A549 (cell line): ENCODE results near the gene BCOR.

Source experiments
- CHD2 ChIP-seq: fragments of 150-350 bp; IDR thresholded peaks from 2 replicates; pipeline ENCODE4 v1.6.1; 2014; ENCODE audit warnings: low read length; ENCODE audit not compliant: partially characterized antibody
- ELK1 ChIP-seq: fragments of 150-350 bp; IDR thresholded peaks from 2 replicates; pipeline ENCODE4 v1.6.1; 2014; ENCODE audit warnings: low read depth, mild to moderate bottlenecking, low read length
- EP300 ChIP-seq, 2 experiments: fragments of >200 bp; sonication (Bioruptor Twin); formaldehyde crosslinking; IDR thresholded peaks; 2 replicates in 1 of 2; 3 replicates in 1 of 2; pipeline ENCODE4 v1.6.1; 2016 to 2017
- ESRRA ChIP-seq: fragments of 150-350 bp; IDR thresholded peaks from 2 replicates; pipeline ENCODE4 v1.6.1; 2014; ENCODE audit warnings: mild to moderate bottlenecking, low read length, borderline replicate concordance
- HOXA7 ChIP-seq: fragments of 250-450 bp; sonication (Bioruptor Pico); IDR thresholded peaks from 2 replicates; pipeline ENCODE4 v1.5.0; 2020; ENCODE audit warnings: mild to moderate bottlenecking, moderate library complexity
- HOXB5 ChIP-seq: fragments of 250-450 bp; sonication (Bioruptor Pico); IDR thresholded peaks from 2 replicates; pipeline ENCODE4 v1.5.0; 2020; ENCODE audit warnings: mild to moderate bottlenecking, moderate library complexity
- NR3C1 ChIP-seq: fragments of >200 bp; sonication (Bioruptor Twin); formaldehyde crosslinking; IDR thresholded peaks from 3 replicates; pipeline ENCODE4 v1.6.1; 2017
- PHF8 ChIP-seq: fragments of 200-600 bp; sonication (generic); IDR thresholded peaks from 2 replicates; pipeline ENCODE4 v1.6.1; 2016; ENCODE audit warnings: low read depth, mild to moderate bottlenecking, antibody characterized with exemption, moderate library complexity, borderline replicate concordance
- POLR2A ChIP-seq: IDR thresholded peaks from 2 replicates; pipeline ENCODE4 v1.6.1; 2012; ENCODE audit warnings: mild to moderate bottlenecking, low read length
- REST ChIP-seq: fragments of 200-600 bp; sonication (generic); IDR thresholded peaks from 2 replicates; pipeline ENCODE4 v1.6.1; 2016; ENCODE audit warnings: antibody characterized with exemption, mild to moderate bottlenecking, moderate library complexity
- TP53 ChIP-seq: fragments of 250-450 bp; sonication (Bioruptor Pico); IDR thresholded peaks from 2 replicates; pipeline ENCODE4 v1.5.0; 2021; ENCODE audit warnings: mild to moderate bottlenecking, moderate library complexity
- TF ChIP-seq, protein P1 (sequence below): fragments of >200 bp; sonication (Bioruptor Twin); formaldehyde crosslinking; IDR thresholded peaks from 3 replicates; pipeline ENCODE4 v1.5.1; 2016

- TF ChIP-seq HOXA7 (CRISPR knock-in tag): no peak
- no peak for TF ChIP-seq TP53 (CRISPR knock-in tag)
- no peak for TF ChIP-seq HOXB5 (CRISPR knock-in tag)
- no peak for TF ChIP-seq EP300 (IDR thresholded peaks at IDR 0.05)
- TF ChIP-seq, protein P1, sequence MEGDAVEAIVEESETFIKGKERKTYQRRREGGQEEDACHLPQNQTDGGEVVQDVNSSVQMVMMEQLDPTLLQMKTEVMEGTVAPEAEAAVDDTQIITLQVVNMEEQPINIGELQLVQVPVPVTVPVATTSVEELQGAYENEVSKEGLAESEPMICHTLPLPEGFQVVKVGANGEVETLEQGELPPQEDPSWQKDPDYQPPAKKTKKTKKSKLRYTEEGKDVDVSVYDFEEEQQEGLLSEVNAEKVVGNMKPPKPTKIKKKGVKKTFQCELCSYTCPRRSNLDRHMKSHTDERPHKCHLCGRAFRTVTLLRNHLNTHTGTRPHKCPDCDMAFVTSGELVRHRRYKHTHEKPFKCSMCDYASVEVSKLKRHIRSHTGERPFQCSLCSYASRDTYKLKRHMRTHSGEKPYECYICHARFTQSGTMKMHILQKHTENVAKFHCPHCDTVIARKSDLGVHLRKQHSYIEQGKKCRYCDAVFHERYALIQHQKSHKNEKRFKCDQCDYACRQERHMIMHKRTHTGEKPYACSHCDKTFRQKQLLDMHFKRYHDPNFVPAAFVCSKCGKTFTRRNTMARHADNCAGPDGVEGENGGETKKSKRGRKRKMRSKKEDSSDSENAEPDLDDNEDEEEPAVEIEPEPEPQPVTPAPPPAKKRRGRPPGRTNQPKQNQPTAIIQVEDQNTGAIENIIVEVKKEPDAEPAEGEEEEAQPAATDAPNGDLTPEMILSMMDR: no peak
- no peak for TF ChIP-seq REST
- TF ChIP-seq ELK1: no peak
- TF ChIP-seq POLR2A: no peak
- no peak for TF ChIP-seq NR3C1
- no peak for TF ChIP-seq PHF8
- TF ChIP-seq CHD2: no peak
- no peak for TF ChIP-seq ESRRA
Measured at GRCh38 chrX:40035726-40036125, 62.0 kb downstream of the BCOR start.
